NCI-H345 treated with DMSO at 0.1 percent for 48 hours (cell line): Measurements from ENCODE around the gene KCNG3.

Experiments
- DNase-seq: peaks from one replicate; lab custom pipeline; 2025; ENCODE audit not compliant: unreplicated experiment; lab: John Stamatoyannopoulos, UW

KCNG3 gene

GRCh38 chr2:42488297-42488696 is 5.5 kb downstream of the KCNG3 start:
- no peak for DNase-seq

DNA sequence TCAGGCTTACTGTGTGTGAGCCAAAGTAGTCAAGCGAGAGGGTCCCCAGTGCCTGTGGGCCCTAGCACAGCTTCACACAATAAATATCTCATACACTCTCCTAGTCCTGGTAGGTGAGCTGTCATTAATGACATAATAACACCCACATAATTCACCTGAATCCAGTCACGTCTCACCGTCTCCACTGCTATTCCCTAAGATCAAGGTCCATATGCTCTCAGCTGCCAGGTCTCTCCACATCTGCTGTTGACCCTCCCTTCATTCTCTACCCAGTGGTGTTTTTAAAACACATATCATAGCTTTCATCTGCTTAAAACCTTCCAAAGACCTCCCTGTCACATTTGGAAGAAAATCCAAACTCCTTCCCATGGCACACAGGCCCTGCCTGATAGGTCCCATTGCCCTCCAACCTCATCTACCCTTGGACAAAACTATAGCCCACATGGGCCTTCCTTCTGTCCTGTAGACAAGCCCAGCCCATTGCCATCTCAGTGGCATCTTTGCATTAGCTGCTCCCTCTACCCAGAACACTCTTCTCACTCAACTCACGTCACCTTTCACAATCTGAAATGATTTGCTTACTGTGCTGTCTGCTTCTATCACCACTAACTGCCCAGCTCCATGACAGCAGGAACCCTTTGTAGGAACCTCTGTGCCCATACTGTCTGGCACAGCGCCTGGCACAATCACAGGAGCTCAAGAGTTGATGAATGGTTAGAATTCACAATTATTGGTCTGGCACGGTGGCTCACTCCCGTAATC is 7.5 kb downstream of the KCNG3 start:
- DNase-seq, result no peak

- DNase-seq, result no peak
These were observed 13.4 kb downstream of the KCNG3 start for GRCh38 chr2:42480402-42480801.

GRCh38 chr2:42474765-42475454 is 18.9 kb downstream of the KCNG3 start:
- DNase-seq, result peak; percentile 76

GRCh38 chr2:42470706-42471105 is 23.1 kb downstream of the KCNG3 start:
- DNase-seq, result no peak

- no peak for DNase-seq
These were observed 29.2 kb downstream of the KCNG3 start for GRCh38 chr2:42464631-42465030.

DNA sequence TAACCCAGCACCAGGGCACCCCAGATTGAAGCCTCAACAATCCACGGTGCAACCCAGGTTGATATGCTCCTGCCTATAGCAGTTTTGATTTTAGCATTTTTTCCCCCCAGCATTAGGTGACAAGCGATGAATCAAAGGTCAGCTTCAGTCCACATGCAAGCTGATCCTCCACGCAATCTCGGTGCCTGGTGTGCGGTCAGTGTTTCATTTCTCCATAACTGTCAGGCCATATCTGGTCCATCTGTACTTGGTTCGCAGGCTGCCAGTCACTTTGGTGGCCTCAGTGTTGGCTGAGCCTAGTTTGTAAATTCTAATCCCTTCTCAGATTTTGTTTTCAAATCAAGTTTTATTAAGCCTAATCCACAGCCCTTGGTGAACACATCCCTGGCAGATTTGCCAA is 30.2 kb downstream of the KCNG3 start:
- no peak for DNase-seq

DNA sequence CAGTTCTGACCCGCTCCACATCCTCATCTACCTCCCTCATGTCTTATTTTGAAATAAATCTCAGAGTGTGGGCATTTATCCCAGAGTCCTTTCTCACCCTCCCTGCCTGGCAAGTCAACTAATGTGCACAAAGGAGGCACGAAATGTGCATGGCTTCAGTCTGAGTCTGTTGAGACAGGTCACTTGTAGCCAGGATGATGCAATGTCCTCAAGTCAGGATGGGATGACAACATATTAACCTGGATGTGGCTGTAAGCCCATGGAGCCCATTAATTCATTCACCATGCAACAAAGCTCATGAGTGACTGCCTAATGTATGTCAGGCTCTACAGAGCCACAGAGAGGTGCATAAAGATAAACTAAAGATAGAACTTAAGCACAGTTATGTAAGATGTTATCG is 34.5 kb downstream of the KCNG3 start:
- no peak for DNase-seq

GRCh38 chr2:42458396-42458795 is 35.4 kb downstream of the KCNG3 start:
- no peak for DNase-seq

GRCh38 chr2:42457011-42457410 is 36.8 kb downstream of the KCNG3 start:
- no peak for DNase-seq

DNA sequence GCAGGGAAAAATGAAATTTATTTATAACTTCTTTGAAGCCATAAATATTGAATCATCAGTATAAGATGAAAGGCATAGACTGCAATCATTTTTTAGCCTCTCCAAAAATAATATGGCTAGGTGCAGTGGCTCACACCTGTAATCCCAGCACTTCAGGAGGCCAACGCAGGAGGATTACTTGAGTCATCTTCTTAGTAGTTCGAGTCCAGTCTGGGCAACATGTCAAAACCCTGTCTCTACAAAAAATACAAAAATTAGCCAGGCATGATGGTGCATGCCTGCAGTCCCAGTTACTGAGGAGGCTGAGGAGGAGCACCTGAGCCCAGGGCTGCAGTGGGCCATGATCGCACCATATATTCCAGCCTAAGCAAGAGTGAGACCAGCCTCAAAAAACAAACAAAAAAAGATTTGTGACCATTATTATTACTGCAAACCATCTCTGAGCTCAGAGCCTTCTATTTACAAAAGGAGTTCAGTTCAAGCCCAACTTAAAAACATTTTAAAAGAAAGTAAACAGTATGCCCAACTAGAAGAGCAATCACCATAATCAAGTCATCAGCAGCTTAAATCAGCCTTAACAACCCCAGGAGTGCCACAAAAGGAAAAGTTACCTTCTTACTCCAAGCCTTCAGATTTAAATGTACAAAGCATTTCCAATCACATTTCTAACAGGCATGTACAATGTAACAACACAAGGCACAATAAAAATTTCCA is 37.5 kb downstream of the KCNG3 start:
- no peak for DNase-seq

GRCh38 chr2:42452545-42452944 is 41.2 kb downstream of the KCNG3 start:
- DNase-seq, result no peak

- DNase-seq, result no peak
These were observed 43.6 kb downstream of the KCNG3 start for GRCh38 chr2:42450136-42450535.

GRCh38 chr2:42449163-42450087 is 44.4 kb downstream of the KCNG3 start:
- no peak for DNase-seq

- no peak for DNase-seq
These were observed 45.6 kb downstream of the KCNG3 start for GRCh38 chr2:42448163-42448562.

GRCh38 chr2:42446503-42447271 is 47.1 kb downstream of the KCNG3 start:
- no peak for DNase-seq

DNA sequence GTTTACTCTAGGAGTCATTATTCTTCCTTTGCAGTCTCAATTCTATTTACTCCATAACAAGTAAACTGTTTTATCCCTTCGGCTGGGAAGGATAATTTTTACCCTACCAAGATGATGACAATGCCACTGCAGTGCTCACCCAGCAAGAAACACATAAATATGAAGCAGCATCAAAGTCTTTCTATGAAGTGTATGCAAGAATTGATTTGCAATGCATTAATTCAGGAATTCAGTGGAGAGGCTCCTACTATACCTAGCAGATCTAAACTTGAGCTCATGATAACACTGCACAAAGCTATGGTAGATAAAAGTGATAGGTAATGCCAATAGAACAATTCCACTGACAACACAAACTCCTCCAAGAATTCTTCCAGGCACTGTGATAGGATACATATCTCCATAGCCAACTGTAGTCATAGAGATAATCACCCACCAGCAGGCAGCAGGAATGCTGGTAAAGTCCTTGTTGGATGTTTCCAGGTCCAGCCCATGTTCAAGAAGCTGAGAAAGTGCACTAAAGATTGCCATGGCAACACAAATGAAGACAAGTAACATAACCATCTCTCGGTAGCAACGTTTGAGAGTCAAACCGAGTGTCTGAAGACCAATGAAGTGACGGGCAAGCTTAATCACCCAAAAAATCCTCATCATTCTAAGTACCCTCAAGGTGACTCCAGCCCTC is 49.9 kb downstream of the KCNG3 start:
- DNase-seq, result no peak

- no peak for DNase-seq
These were observed 51.0 kb downstream of the KCNG3 start for GRCh38 chr2:42442774-42443173.

GRCh38 chr2:42438685-42439084 is 55.1 kb downstream of the KCNG3 start:
- DNase-seq, result no peak

GRCh38 chr2:42436370-42436769 is 57.4 kb downstream of the KCNG3 start:
- no peak for DNase-seq
